ENCODE data around the gene CCSER1.
A peak's percentile ranks its signal among the peaks of the same experiment; 100 is the strongest.
"Not testable (repeated sequence)": the region's sequence is repeated elsewhere in the genome, so short reads cannot be mapped to it uniquely, and the experiment has no call there.

The CCSER1 gene

GRCh38 chr4:91064157-91064853 lies 937.1 kb downstream of the CCSER1 start:
- DNase-seq (ENCODE audit: low read depth), result peak; percentile 32

- DNase-seq (ENCODE audit: low read depth), result no peak
Observed at GRCh38 chr4:91065117-91065516, 937.9 kb downstream of the CCSER1 start.

DNA sequence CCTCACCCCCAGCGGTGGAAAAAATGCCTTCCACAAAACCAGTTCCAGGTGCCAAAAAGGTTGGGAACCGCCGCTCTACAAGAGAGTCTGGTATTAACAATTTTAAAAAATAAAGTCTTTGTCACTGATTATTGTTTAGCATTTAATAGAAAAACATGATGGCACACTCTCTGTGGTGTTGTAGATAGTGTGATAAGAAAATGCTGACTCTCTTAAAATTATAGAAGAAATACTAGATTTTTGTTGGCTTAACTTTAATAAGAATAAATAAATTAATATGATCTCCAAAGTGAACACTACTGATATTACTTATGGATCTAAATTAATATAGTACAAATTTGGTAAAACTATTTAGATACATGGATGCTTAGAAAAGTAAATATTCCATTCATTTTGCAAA lies 943.5 kb downstream of the CCSER1 start:
- DNase-seq (ENCODE audit: low read depth), result no peak

GRCh38 chr4:91076147-91076546 lies 949.0 kb downstream of the CCSER1 start:
- DNase-seq (ENCODE audit: low read depth), result no peak

DNA sequence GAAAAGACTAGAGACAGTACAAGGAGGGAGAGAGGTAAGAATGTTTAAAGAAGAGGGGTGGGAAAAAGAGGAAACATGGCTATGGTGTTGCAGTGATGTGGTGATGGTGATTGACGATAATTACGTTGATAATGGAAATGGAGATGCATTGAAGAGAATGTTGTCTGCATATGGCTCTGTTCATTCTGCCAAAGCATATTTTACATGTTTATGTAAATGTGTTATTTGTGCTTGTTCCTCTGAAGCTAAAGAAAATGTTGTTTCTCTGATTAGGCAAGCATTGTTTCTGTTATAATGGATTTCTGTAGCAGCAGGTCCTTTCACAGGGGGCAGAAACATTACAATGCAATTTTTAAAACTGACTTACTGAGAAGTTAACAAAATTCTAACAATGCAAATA lies 958.8 kb downstream of the CCSER1 start:
- DNase-seq (ENCODE audit: low read depth), result no peak

GRCh38 chr4:91087743-91088142 lies 960.5 kb downstream of the CCSER1 start:
- DNase-seq (ENCODE audit: low read depth), result no peak

GRCh38 chr4:91089178-91089577 lies 962.0 kb downstream of the CCSER1 start:
- DNase-seq (ENCODE audit: low read depth), result no peak

- DNase-seq (ENCODE audit: low read depth), result no peak
Observed at GRCh38 chr4:91092398-91092980, 965.3 kb downstream of the CCSER1 start.

GRCh38 chr4:91094220-91094619 lies 967.0 kb downstream of the CCSER1 start:
- not testable (repeated sequence) for DNase-seq (ENCODE audit: low read depth)

- DNase-seq (ENCODE audit: low read depth), result no peak
Observed at GRCh38 chr4:91099666-91100065, 972.5 kb downstream of the CCSER1 start.

DNA sequence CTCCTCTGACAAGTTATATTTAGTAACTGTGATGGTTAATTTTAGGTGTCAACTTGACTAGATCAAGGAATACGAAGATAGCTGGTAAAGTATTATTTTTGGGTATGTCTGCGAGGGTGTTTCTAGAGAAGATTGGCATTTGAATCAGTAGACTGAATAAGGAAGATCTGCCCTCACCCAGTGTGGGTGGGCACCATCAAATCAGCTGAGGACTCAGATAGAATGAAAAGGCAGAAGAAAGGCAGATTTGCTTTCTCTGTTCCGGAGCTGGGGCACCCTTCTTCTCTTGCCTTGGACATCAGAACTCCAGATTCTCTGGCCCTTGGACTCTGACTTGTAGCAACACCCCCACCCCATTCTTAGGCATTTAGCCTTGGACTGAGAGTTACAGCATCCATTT lies 981.6 kb downstream of the CCSER1 start:
- no peak for DNase-seq (ENCODE audit: low read depth)

DNA sequence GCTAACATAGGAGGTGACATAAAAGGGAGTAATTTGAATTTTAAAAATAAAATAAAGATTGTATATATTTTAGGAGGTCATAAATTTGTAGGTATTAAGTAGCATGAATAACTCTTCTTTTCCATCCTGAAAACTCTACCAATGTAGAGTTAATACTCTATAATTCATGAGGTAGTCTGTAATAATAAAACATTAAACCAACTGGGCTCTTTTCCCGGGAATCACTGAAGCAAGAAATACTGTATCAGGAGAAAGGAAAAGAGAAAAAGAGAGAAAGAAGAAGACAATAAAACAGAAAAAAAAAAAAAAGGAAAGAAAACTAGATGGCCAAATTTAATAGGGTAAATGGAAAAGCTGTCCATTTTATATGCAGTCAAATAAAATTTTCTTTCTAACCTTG lies 984.4 kb downstream of the CCSER1 start:
- no peak for DNase-seq (ENCODE audit: low read depth)

DNA sequence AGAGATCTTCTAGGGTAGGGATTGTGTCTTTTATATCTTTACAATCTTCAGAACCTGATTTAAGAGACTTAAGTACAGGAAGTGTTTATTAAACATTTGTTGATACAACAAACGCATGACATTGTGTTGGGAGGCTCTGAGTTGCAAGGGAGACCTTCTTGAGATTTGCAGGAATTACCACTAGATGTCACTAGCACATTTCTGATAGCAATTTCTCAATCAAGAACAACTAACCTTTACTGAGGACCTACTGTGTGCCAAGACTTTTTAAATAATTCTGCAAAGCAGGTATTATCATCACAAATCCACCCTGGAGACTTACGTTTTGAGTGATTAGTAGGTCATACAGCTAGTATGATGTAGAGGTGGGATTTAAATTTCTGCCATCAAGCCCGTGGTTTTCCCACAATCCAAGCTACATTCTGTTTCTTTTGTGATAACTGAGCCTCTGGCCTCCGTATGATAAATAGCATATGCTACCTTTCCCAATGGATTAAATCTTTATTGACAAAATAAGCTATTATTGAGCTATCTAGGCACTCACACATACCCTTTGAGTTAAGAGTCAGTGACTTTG lies 986.0 kb downstream of the CCSER1 start:
- DNase-seq (ENCODE audit: low read depth), result no peak

DNA sequence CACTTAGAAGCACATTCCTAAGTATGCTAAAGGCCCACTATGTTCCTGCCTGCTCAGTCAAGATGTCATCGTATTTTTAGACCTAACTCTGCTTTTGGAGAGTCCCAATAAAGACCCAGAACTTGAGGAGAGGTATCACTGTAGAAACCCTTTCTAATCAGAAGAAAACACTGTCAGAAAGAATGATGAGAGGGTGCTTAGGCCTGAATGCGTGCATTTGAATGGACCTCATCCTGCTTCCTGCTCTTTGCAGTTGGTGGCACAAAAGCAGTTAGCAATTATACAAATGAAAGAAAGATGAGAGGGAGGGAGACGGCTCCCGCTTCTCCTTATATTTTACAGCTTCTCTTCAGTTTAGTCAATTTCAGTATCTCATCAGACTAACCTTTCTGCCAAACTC lies 987.2 kb downstream of the CCSER1 start:
- no peak for DNase-seq (ENCODE audit: low read depth)

DNA sequence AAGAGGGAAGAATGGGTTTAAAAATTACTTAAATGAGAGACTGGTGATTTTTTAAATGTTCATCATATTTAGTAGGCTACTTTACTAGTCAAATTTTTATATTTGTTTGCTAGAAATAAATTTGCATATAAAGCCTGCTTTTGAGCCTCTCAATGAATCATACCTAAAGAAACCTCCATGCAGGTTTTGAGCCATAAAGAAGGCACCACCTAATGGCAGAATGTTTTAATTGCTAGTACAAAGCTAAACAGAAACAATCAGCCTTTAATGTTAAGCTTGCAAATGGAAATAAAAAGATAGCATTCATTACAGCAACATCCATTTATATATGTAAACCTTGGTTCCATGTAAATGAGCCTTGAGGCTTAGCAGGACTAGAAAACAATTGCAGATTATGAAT lies 989.7 kb downstream of the CCSER1 start:
- DNase-seq (ENCODE audit: low read depth), result no peak

DNA sequence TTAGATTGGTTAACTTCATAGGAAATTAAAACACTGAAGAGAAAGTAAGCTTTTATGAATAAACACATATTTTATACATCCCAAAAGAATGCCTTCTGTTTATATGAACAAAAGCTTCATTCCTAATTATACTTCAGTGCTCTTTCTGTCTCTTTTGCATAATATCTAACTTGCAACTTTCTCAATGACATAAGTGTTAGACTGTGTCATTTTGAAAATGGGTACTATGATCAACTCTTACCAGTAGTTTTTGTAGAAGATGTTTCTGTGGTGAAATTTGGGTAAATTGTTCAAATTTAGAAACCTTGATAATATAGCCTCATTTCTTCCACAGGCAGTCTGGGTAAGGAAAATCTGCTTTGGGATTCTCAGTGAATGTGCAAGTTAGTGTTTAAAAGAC lies 991.4 kb downstream of the CCSER1 start:
- no peak for DNase-seq (ENCODE audit: low read depth)

- no peak for DNase-seq (ENCODE audit: low read depth)
Observed at GRCh38 chr4:91123742-91124141, 996.5 kb downstream of the CCSER1 start.

GRCh38 chr4:91127192-91127591 lies 1000.0 kb downstream of the CCSER1 start:
- no peak for DNase-seq (ENCODE audit: low read depth)

DNA sequence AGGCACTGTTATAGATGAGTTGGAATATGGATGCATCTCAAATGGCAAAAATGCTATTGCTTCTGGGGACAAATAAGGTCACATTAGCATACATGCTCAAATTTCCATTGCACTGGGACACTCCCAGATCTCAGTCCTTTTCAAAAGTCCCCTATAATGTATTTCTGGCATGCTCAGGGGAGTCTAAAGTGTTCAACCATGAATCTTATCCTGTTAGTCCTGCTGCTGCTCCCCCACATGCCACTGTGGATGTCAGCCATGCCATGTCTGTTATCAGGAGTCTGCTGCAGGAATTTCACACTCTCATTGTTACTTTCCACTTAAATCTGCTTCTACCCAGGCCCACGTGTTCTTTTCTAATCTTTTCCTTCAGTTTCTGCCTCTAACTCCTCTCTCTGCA lies 1000.6 kb downstream of the CCSER1 start:
- no peak for DNase-seq (ENCODE audit: low read depth)

GRCh38 chr4:91128519-91128918 lies 1001.3 kb downstream of the CCSER1 start:
- DNase-seq (ENCODE audit: low read depth), result no peak

DNA sequence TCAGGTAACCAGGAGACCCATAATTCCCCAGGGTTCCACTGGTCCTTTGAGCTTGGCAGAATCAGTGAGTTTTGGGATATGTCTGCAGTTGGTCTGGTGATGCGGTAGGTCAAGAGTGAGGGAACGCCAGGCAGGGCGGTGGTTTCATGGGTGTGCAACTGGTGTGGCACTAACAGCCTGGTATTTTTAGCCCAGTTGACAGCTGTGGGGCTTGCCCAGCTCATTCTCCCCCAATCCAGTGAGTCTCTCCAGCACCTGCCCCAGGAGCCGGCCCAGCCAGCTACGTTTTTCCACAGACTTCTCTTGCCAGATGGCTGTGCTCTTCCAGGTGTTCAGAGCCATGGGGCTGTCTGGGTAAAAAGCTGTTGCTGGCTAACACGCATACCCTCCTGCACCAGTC lies 1019.9 kb downstream of the CCSER1 start:
- no peak for DNase-seq (ENCODE audit: low read depth)

- DNase-seq (ENCODE audit: low read depth), result not testable (repeated sequence)
Observed at GRCh38 chr4:91154041-91154440, 1026.8 kb downstream of the CCSER1 start.

DNA sequence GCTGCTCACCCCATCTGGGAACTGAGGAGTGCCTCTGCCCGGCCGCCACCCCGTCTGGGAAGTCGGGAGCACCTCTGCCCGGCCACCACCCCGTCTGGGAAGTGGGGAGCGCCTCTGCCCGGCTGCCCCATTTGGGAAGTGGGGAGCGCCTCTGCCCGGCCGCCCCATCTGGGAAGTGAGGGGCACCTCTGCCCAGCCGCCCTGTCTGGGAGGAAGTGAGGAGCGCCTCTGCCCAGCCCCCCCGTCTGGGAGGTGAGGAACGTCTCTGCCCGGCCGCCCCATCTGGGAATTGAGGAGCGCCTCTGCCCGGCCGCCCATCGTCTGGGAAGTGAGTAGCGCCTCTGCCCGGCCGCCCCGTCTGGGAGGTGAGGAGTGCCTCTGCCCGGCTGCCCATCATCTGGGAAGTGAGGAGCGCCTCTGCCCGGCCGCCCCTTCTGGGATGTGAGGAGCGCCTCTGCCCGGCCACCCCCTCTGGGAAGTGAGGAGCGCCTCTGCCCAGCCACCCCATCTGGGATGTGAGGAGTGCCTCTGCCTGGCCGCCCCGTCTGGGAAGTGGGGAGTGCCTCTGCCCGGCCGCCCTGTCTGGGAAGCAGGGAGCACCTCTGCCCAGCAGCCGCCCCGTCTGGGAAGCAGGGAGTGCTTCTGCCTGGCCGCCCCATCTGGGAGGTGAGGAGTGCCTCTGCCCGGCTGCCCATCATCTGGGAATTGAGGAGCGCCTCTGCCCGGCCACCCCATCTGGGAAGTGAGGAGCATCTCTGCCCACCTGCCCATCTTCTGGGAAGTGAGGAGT lies 1040.9 kb downstream of the CCSER1 start:
- DNase-seq (ENCODE audit: low read depth), result not testable (repeated sequence)

All from fibroblast of gingiva (primary cell).